Measurements from ENCODE around the gene PPP3CB.

PPP3CB gene

GRCh38 chr10:73459683-73460314 is 36.0 kb downstream of the PPP3CB start:
- H3K9me3 Mint-ChIP-seq = no peaks in the 10 kb centered on the region
- no peak overlapping the region for H3K4me3 Mint-ChIP-seq
- H3K36me3 Mint-ChIP-seq (ENCODE audit: low read depth) = peaks cover 23% of the 10 kb centered on the region
- no peak overlapping the region for H3K27ac Mint-ChIP-seq
- peaks cover 2% of the 10 kb centered on the region for H3K4me1 Mint-ChIP-seq (ENCODE audit: low read depth)
- H3K27me3 Mint-ChIP-seq (ENCODE audit: low read depth) = no peaks in the 10 kb centered on the region

DNA sequence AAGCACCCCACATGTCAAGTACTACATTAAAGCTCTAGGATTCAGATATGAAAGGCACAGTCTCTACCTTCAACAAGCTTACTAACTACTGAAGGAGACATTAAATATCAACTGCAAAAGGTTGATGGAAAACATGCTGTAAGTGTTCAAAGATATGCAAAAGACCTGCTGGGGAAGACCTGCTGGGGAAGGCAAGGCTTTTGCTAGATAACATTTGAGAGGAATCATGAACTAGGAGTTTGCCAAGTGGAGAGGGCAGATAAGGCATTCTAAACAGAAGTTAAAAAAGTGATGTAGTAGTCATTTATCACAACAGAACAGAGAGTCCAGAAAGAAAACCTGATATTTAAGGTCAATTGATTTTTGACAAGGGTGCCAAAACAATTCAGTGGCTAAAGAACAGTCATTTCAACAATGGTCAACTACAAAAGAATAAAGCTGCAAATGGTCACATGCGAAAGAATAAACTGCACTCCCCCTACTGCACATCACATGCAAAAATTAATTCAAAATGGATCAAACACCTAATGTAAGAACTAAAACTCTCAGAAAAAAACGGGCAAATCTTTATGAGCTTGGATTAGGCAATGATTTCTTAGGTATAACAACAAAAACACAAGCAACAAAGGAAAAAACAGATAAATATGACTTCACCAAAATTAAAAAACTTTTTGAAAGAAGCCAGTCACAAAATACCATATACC is 39.5 kb downstream of the PPP3CB start:
- Mint-ChIP-seq H3K27ac (no peak overlapping the region), H3K36me3 (ENCODE audit: low read depth) (peaks cover 21% of the 10 kb centered on the region), H3K27me3 (ENCODE audit: low read depth) (no peaks in the 10 kb centered on the region), H3K4me1 (ENCODE audit: low read depth) (peaks cover 2% of the 10 kb centered on the region), H3K4me3 (no peak overlapping the region), H3K9me3 (no peaks in the 10 kb centered on the region)

- Mint-ChIP-seq H3K36me3 (ENCODE audit: low read depth) (peaks cover 16% of the 10 kb centered on the region), H3K9me3 (no peaks in the 10 kb centered on the region), H3K4me3 (no peak overlapping the region), H3K27ac (no peak overlapping the region), H3K4me1 (ENCODE audit: low read depth) (peaks cover 3% of the 10 kb centered on the region), H3K27me3 (ENCODE audit: low read depth) (no peaks in the 10 kb centered on the region)
Measured at GRCh38 chr10:73449113-73449512, 46.7 kb downstream of the PPP3CB start.

DNA sequence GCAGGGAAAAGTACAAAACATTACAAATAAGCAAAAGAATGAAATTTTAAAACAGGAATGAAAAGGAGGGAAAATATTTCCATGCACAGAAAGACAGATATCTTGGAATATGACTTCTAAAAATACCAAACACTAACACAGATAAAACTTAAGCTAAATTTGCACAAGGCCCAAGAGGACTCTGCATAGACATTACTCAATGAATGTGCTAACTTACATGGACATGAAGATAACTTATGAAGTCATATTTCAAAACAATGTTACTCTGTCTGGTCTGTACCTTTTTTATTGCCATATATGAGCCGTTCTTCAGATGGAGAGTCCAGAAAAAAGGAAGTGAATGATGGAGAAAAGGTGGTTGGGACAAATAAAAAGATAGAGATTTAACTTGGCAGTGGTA is 47.4 kb downstream of the PPP3CB start:
- peaks cover 12% of the 10 kb centered on the region for H3K36me3 Mint-ChIP-seq (ENCODE audit: low read depth)
- no peak overlapping the region for H3K4me3 Mint-ChIP-seq
- H3K27ac Mint-ChIP-seq = no peak overlapping the region
- no peaks in the 10 kb centered on the region for H3K9me3 Mint-ChIP-seq
- H3K27me3 Mint-ChIP-seq (ENCODE audit: low read depth) = no peaks in the 10 kb centered on the region
- peaks cover 3% of the 10 kb centered on the region for H3K4me1 Mint-ChIP-seq (ENCODE audit: low read depth)

GRCh38 chr10:73446926-73447325 is 48.9 kb downstream of the PPP3CB start:
- Mint-ChIP-seq H3K4me1 (ENCODE audit: low read depth) (peaks cover 3% of the 10 kb centered on the region), H3K36me3 (ENCODE audit: low read depth) (peaks cover 14% of the 10 kb centered on the region), H3K27me3 (ENCODE audit: low read depth) (no peaks in the 10 kb centered on the region), H3K9me3 (no peaks in the 10 kb centered on the region), H3K27ac (no peak overlapping the region), H3K4me3 (no peak overlapping the region)

GRCh38 chr10:73444457-73444856 is 51.4 kb downstream of the PPP3CB start:
- H3K4me1 Mint-ChIP-seq (ENCODE audit: low read depth) = peaks cover 4% of the 10 kb centered on the region
- peaks cover 24% of the 10 kb centered on the region for H3K36me3 Mint-ChIP-seq (ENCODE audit: low read depth)
- no peaks in the 10 kb centered on the region for H3K27me3 Mint-ChIP-seq (ENCODE audit: low read depth)
- H3K9me3 Mint-ChIP-seq = no peaks in the 10 kb centered on the region
- H3K4me3 Mint-ChIP-seq = no peak overlapping the region
- H3K27ac Mint-ChIP-seq = no peak overlapping the region

GRCh38 chr10:73439605-73440312 is 56.1 kb downstream of the PPP3CB start:
- Mint-ChIP-seq H3K4me3 (no peak overlapping the region), H3K27me3 (ENCODE audit: low read depth) (no peaks in the 10 kb centered on the region), H3K9me3 (no peaks in the 10 kb centered on the region), H3K4me1 (ENCODE audit: low read depth) (peaks cover 1% of the 10 kb centered on the region), H3K27ac (no peak overlapping the region), H3K36me3 (ENCODE audit: low read depth) (peaks cover 20% of the 10 kb centered on the region)

DNA sequence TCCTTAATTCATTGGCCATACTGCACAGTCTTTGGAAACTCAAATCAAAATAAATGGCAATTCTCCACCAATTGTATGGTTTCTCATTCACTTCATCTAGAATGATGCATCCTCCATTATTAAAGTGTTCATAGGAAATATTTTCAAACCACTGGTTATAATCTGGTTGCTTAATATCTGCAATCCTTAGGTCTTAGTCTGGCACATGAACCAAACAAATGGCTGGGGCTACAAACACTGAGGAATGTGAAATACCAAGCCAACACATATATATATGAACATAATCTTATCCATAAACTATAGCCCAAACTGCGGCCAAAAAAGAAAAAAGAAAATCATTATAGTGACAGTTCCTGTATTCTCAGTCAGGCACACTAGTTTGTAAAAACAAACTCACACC is 56.8 kb downstream of the PPP3CB start:
- H3K4me3 Mint-ChIP-seq = no peak overlapping the region
- no peaks in the 10 kb centered on the region for H3K9me3 Mint-ChIP-seq
- peaks cover 1% of the 10 kb centered on the region for H3K4me1 Mint-ChIP-seq (ENCODE audit: low read depth)
- H3K36me3 Mint-ChIP-seq (ENCODE audit: low read depth) = peaks cover 21% of the 10 kb centered on the region
- no peak overlapping the region for H3K27ac Mint-ChIP-seq
- no peaks in the 10 kb centered on the region for H3K27me3 Mint-ChIP-seq (ENCODE audit: low read depth)

DNA sequence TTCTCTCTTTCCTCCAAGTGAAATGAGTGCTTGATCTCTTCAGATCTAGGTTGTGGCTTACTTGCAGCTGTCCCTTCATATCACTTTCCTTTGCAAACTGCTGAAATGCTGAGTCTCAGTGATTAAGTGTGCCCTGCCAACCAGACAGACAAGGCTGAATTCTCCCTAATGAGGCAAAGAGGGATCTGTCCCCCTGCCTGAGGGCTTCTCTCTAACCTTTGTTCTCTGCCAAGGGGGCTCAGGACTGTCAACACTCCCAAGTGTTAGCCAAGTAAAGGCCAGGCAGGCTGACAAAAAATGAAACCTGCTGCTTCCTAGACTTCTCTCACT is 62.3 kb downstream of the PPP3CB start, which contains the start of gene MSS51:
Gene MSS51, minus strand, starts transcription at position 24 of the 330 bp plus-strand sequence. CDS start 5,277 bp downstream, outside the sequence.
- Mint-ChIP-seq H3K4me3 (no peak within 1 kb of the TSS), H3K9me3 (no peaks in the 10 kb centered on the region), H3K4me1 (ENCODE audit: low read depth) (peaks cover 11% of the 10 kb centered on the region), H3K27me3 (ENCODE audit: low read depth) (no peaks in the 10 kb centered on the region), H3K27ac (no peak within 1 kb of the TSS), H3K36me3 (ENCODE audit: low read depth) (peaks cover 24% of the 10 kb centered on the region)

DNA sequence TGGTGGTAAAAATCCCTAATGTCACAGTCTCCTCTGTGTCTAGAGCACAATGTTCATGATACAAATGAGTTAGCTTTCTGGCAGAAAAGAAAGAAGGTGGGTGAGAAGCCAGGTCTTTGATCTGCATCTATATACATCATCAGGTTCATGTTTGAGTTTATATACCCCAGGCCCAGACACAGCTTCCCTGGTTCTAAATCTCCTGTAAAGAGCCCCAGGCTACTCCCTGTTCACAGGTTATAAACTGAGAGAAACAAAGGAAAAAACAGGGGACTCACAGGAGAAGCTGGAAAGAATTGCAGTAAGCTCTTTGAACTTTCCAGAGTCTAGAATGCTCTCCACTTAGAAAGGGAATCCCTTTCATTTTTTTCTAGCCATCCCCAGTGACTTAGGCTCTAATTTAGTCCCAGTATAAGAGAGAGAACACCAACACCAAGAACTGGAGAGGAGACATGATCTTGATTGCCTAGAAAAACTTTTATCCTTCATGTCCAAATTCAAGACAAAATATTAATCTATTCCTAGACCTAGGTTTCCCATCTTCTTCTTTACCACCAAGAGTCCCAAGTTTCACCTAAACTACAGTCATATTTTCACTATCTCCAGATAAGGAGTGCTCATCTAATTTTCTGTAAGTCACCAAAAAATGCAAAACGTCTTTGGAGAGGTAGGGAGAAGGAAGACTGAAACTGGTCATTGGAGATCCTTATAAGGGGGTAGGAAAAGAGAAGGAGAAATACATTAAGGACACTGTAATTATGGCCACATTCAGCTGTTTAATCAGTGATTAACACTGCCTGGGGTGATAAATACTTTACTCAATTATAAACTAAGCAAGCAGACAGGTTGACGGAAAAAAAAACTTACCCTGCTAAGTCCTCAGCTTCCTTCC is 62.9 kb downstream of the PPP3CB start:
- Mint-ChIP-seq H3K36me3 (ENCODE audit: low read depth) (peaks cover 28% of the 10 kb centered on the region), H3K27me3 (ENCODE audit: low read depth) (no peaks in the 10 kb centered on the region), H3K4me3 (no peak overlapping the region), H3K27ac (no peak overlapping the region), H3K9me3 (no peaks in the 10 kb centered on the region), H3K4me1 (ENCODE audit: low read depth) (peaks cover 11% of the 10 kb centered on the region)

DNA sequence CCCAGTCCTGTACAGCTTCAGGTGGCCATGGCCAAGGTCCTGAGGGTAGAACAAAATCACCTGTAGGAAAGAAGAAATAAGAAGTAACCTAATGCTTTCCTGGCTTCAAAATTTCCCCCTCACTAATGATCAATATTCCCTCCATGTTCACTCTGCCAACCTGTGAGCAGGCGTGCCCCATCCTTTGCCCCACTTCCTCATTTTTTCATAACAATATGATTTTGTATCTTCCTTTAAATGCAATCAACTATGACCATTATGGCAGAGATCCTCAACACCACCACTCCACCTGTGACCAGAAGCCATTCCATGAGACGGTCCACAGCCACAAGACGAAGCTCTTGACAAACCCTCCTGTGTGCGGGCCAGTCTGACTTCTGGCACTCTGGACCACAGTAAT is 69.5 kb downstream of the PPP3CB start:
- Mint-ChIP-seq H3K4me1 (ENCODE audit: low read depth) (no peaks in the 10 kb centered on the region), H3K27me3 (ENCODE audit: low read depth) (no peaks in the 10 kb centered on the region), H3K4me3 (no peak overlapping the region), H3K36me3 (ENCODE audit: low read depth) (peaks cover 50% of the 10 kb centered on the region), H3K9me3 (no peaks in the 10 kb centered on the region), H3K27ac (no peak overlapping the region)

DNA sequence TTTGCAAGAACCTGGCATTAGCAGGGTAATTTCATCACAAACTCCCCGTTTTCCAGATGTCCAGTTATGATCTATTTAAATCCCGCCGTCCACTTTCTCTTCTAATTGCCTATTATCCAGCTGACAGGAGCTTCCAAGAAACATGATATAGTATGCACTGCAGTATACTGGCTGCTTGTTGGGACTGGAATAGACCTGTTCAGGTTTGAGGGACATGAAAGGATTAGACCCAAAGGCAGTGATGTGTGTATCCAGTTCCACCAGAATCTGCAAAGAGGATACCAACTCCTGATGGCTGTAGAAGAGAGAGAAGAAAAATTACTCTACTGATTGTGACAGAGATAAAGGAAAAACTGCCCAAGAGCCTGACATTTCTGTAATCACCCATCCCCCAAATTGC is 71.3 kb downstream of the PPP3CB start:
- no peaks in the 10 kb centered on the region for H3K9me3 Mint-ChIP-seq
- no peaks in the 10 kb centered on the region for H3K4me1 Mint-ChIP-seq (ENCODE audit: low read depth)
- peaks cover 42% of the 10 kb centered on the region for H3K36me3 Mint-ChIP-seq (ENCODE audit: low read depth)
- no peaks in the 10 kb centered on the region for H3K27me3 Mint-ChIP-seq (ENCODE audit: low read depth)
- H3K4me3 Mint-ChIP-seq = no peak overlapping the region
- no peak overlapping the region for H3K27ac Mint-ChIP-seq

- Mint-ChIP-seq H3K27me3 (ENCODE audit: low read depth) (no peaks in the 10 kb centered on the region), H3K27ac (no peak overlapping the region)
Measured at GRCh38 chr10:73423309-73423708, 72.5 kb downstream of the PPP3CB start.

DNA sequence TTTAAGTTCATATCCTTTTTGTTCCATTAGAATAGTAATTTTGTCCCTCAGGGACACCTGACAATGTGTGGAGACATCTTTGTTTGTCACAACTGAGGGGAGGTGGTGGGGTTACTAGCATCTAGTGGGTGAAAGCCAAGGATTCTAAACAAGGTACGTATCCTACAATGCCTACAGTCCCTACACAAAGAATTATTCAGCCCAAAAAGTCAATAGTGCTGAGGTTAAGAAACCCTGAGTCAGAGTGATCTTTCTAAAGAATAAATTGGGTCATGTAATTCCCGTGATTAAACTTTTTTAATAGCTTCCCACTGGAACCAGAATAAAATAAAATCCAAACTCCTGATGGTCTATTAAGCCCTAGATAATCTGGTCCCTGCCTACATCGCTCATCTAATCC is 79.3 kb downstream of the PPP3CB start:
- peaks cover 24% of the 10 kb centered on the region for H3K4me1 Mint-ChIP-seq (ENCODE audit: low read depth)
- H3K27ac Mint-ChIP-seq = no peak overlapping the region
- no peaks in the 10 kb centered on the region for H3K9me3 Mint-ChIP-seq
- peaks cover 8% of the 10 kb centered on the region for H3K36me3 Mint-ChIP-seq (ENCODE audit: low read depth)
- H3K4me3 Mint-ChIP-seq = no peak overlapping the region
- H3K27me3 Mint-ChIP-seq (ENCODE audit: low read depth) = no peaks in the 10 kb centered on the region

More at GRCh38 chr10:73423309-73423708, 72.5 kb downstream of the PPP3CB start:
- Mint-ChIP-seq H3K9me3 (no peaks in the 10 kb centered on the region), H3K4me1 (ENCODE audit: low read depth) (peaks cover 2% of the 10 kb centered on the region), H3K36me3 (ENCODE audit: low read depth) (peaks cover 40% of the 10 kb centered on the region), H3K4me3 (no peak overlapping the region)

Measured in T-helper 1 cell treated with Interleukin-12 subunit alpha and Interleukin-12 subunit beta and Interleukin-4 antibody, amounts not matched to agents 30 μg/mL and 1 μg/mL, for 36 hours (primary cell).